Measurements from ENCODE around the gene TAF4.

Gene TAF4

GRCh38 chr20:62104234-62104789 is 38.6 kb upstream of the TAF4 start:
- DNase-seq (ENCODE audit: low read depth): no peak
- no peak overlapping the region for H3K4me3 ChIP-seq (ENCODE audit: low read depth, low read length)
- TF ChIP-seq CTCF (IDR thresholded peaks at IDR 0.05; ENCODE audit: low read depth, low read length, missing control alignments): no peak

- DNase-seq (ENCODE audit: low read depth): no peak
- TF ChIP-seq CTCF (IDR thresholded peaks at IDR 0.05; ENCODE audit: low read depth, low read length, missing control alignments): no peak
- no peak overlapping the region for H3K4me3 ChIP-seq (ENCODE audit: low read depth, low read length)
Measured at GRCh38 chr20:62103508-62104233, 38.0 kb upstream of the TAF4 start.

- TF ChIP-seq CTCF (IDR thresholded peaks at IDR 0.05; ENCODE audit: low read depth, low read length, missing control alignments): no peak
- DNase-seq (ENCODE audit: low read depth): no peak
- H3K4me3 ChIP-seq (ENCODE audit: low read depth, low read length): no peak overlapping the region
Measured at GRCh38 chr20:62101078-62101477, 35.4 kb upstream of the TAF4 start.

DNA sequence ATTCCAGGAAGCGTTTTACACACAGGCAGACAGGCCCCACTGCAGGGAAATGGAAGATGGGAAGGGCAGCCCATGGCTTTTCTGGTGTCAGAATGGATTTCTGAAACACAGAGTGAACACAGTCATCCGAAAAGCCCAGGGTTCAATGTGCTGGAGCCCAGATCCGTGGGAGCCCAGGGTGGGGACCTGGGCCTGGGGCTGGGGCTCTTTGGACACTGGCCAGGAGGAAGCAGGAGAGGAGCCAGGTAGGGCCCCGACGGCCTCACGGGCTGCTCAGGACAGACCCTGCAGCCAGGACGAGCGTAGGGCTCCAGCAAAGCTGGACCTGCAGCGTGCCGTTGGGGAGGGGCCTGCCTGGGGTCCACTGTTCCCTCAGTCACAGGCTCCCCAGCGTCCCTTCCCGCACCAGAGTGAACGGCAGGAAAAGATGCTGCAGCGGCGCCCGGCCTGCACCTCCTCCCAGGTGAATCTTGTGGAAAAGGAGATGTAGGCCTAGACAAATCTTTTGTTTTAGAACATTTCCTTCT is 32.3 kb upstream of the TAF4 start:
- no peak for TF ChIP-seq CTCF (IDR thresholded peaks at IDR 0.05; ENCODE audit: low read depth, low read length, missing control alignments)
- H3K4me3 ChIP-seq (ENCODE audit: low read depth, low read length): no peak overlapping the region
- DNase-seq (ENCODE audit: low read depth): no peak

GRCh38 chr20:62096421-62097380 is 31.0 kb upstream of the TAF4 start:
- TF ChIP-seq CTCF (IDR thresholded peaks at IDR 0.05; ENCODE audit: low read depth, low read length, missing control alignments): no peak
- no peak overlapping the region for H3K4me3 ChIP-seq (ENCODE audit: low read depth, low read length)
- DNase-seq (ENCODE audit: low read depth): no peak

DNA sequence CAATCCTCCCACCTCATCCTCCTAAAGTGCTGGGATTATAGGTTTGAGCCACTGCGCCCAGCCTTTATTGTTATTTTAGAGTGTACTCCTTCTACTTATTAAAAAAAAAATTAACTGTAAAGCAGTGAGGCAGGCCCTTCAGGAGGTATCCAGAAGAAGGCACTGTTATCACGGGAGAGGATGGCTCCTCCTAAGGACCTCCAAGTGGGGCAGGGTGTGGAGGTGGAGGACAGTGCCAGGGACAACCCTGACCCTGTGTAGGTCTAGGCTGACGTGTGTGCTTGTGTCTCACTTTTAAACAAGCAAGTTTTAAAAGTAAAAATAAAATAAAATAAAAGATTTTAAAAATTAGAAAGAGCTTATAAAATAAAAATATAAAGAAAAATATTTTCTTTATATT is 23.7 kb upstream of the TAF4 start:
- no peak overlapping the region for H3K4me3 ChIP-seq (ENCODE audit: low read depth, low read length)
- no peak for DNase-seq (ENCODE audit: low read depth)
- no peak for TF ChIP-seq CTCF (IDR thresholded peaks at IDR 0.05; ENCODE audit: low read depth, low read length, missing control alignments)

Measured in GM12864 (cell line).